GM19468 (cell line): ENCODE measurements around the gene DNAJC9.

Source experiments
- ATAC-seq: cut with Tn5 transposase; IDR thresholded peaks from one replicate; pipeline ENCODE4 v1.9.1; 2021; ENCODE audit warnings: mild to moderate bottlenecking, moderate library complexity, moderate number of reproducible peaks; ENCODE audit not compliant: unreplicated experiment; ENCODE audit errors: extremely low read depth

The DNAJC9 gene

DNA sequence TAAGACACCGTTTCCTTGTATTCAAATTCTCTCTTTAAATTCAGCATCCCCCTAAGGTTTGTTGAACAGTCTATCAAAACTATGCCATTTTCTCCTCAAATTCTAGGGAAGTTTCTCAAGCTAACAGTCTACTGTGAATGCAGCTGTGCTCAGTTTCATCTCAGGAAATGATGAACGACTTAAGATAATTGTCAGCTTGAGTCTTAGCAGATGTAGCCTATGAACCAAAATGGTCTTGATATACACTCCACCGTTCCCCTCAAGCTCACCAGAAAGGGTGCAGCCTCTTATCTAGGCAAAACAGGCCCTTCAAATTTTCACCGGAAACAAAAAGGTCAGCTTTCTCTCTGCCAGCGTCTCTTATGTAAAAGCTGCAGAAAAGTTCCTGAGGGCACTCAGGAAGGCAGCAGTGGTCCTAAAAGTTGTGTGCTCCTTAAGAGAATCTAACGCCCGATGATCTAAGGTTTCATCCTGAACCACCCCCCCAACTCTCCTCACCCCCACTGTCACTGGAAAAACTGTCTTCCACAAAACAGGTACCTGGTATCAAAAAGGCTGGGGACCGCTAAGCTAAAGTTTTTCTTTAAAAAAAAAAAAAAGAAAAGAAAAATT is 2.1 kb downstream of the DNAJC9 start:
- no peak for ATAC-seq

GRCh38 chr10:73239908-73240307 is 7.1 kb downstream of the DNAJC9 start:
- no peak for ATAC-seq

GRCh38 chr10:73238990-73239566 is 8.0 kb downstream of the DNAJC9 start:
- ATAC-seq, result no peak

DNA sequence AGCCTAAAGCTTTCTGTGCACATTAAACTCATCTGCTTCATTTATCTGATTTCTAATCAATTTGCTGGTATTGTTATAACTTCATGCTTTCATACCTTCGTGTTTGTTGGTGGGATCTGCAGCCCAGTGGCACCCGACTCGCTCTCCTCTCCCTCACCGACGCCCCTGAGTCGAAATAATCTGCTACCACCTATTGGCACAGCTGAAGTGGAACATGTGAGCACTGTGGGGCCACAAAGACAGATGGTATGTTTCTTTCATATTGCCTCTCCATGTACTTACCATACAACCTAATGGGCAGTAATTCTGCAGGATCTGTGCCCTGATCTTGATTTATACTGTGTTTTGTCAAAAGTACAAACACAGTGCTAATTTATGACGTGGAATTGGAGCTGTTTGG is 12.4 kb downstream of the DNAJC9 start:
- ATAC-seq, result no peak

DNA sequence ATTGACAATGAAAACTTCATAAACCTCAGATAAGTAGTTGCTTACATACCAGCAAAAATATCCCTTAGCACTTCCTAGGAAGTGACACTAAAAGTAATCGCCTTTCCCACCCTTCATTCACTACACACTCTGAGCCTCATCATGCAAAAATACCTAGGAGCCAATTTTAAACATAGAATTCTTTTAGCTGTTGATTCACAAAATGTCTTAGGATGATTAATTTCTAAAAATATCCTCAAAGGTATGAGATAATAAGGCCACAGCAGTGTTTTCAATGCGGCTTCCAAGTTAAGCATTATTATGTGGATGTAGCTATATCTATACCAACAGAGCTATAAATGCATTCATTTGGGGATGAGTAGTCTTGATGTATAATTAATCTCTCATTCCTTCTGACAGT is 13.2 kb downstream of the DNAJC9 start:
- ATAC-seq, result no peak

DNA sequence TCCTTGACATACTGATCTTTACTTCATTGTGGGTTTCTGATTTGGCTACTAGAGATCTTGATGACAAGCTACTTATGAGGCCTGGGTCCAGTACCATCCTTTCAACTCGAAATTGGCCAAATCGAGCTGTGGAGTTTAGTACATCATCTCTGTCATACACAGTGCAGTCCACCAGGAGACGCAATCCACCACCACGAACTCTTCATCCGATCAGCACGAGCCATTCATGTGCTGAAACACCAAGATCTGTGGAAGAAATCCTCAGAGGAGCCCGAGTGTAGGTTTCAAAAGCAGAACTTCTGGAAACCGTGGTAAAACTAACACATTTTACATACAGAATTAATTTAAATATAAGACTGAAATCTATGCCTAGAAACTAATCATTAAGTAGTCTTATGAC is 14.2 kb downstream of the DNAJC9 start:
- no peak for ATAC-seq

DNA sequence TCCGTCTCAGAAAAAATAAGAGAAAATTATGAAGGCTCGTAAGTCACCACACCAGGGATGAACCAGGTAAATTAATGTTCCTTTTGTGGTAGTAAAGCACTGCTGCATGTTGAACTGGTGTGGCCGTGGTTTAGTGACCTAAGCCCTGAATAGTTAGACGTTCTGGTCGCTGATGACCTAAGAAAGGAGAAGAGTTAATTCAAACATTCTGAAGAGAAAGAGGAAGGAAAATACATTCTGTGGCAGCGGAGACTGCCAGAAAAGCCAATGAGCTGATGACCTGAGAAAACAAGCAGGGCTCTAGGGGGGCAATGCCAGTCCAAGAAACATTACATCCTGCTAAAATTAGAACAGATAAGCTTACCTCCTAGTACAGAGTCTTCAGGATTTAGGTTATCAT is 17.5 kb downstream of the DNAJC9 start:
- ATAC-seq, result no peak

- no peak for ATAC-seq
These were observed 18.8 kb downstream of the DNAJC9 start for GRCh38 chr10:73228247-73228646.

DNA sequence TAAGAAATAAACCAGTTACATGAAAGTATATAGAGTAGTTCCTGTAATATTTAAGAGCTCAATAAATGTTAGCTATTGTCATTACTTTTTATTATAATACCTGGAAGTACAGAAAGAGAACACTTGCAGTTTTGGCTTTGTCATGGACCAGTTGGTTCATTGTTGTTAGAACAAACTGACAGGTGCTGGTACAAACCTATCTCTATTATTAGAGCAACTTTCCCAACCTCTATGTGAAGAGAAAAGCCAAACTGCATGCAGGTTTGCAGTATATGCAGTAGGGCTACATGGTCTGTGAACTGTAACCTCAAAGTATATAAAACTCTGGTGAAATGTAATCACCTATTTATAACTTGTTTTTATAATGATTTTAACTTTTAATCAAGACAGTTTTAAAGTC is 20.4 kb downstream of the DNAJC9 start:
- no peak for ATAC-seq

DNA sequence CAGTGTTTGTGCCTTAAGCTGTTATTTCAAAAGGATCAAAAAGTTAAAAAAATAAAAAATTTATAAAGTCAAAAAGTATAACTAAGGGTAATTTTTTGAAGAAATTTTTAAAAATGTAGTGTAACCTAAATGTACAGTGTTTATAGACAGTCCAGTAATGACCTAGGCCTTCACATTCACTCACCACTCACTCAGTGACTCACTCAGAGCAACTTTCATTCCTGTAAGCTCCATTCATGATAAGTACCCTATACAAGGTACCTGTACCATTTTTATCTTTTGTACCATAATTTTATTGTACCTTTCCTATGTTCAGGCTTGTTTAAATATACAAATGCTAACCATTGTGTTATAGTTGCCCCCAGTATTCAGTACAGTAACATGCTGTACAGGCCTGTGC is 21.5 kb downstream of the DNAJC9 start:
- ATAC-seq, result no peak

DNA sequence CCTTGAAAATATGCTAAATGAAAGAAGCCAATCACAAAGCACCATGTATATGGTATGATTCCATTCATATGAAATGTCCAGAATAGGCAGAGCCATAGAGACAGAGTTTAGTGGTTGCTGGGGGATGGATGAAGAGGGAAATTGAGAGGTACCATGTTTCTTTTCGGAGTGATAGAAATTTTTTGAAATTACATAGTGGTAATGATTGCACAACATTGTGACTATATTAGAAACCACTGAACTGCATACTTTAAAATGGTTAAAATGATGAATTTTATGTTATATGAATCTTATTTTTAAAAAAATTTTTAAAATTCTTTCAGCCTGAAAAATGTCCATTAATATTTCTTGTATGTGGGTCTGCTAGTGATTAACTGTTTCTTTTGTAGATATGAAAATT is 26.1 kb downstream of the DNAJC9 start:
- no peak for ATAC-seq

GRCh38 chr10:73219384-73219783 is 27.7 kb downstream of the DNAJC9 start:
- no peak for ATAC-seq

- ATAC-seq, result no peak
These were observed 28.4 kb downstream of the DNAJC9 start for GRCh38 chr10:73218431-73219191.

- no peak for ATAC-seq
These were observed 29.4 kb downstream of the DNAJC9 start for GRCh38 chr10:73217628-73218027.

DNA sequence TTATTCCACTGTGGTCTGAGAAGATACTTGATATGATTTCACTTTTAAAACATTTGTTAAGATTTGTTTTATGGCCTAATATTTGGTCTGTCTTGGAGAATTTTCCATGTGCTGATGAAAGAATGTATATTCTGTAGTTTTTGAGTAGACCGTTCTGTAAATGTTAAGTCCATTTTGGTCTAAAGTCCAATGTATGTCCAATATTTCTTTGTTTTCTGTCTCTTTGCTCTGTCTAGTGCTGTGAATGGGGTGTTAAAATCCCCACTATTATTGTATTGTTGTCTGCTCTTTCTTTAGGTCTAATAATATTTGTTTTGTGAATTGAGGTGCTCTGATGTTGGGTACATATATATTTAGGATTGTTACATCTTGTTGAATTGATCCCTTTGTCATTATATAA is 31.3 kb downstream of the DNAJC9 start:
- no peak for ATAC-seq

GRCh38 chr10:73211106-73211811 is 35.8 kb downstream of the DNAJC9 start:
- no peak for ATAC-seq

GRCh38 chr10:73210395-73211105 is 36.5 kb downstream of the DNAJC9 start:
- no peak for ATAC-seq

DNA sequence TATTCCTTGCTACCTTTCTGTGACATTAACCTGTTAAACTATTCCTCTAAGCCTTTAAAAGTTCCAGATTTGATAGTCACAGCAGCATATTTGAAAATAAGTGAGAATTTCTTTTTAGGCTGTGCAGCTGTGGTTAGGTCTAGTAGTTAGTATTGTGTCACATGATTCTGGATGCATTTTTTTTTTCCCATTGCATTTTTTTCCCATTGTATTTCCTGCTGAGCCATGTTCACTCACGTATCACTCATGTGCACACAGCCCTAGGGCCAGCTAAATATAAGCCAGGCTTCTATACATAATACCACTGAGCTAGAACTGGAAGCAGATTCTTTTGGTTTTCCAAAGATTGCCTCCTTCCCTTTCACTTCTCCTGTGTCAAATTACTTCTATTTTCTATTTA is 37.4 kb downstream of the DNAJC9 start:
- no peak for ATAC-seq

DNA sequence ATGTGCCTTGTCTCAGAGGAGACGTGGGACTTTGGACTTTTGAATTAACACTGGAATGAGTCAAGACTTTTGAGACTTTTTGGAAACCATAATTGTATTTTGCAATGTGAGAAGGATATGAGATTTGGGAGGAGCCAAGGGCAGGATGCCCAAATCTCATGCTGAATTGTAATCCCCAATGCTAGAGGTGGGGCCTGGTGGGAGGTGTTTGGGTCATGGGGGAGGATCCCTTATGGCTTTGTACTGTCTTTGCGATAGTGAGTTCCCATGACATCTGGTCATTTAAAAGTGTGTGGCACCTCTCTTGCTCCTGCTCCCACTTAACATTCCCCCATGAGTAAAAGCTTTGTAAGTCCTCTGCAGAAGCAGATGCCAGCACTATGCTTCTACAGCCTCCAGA is 39.2 kb downstream of the DNAJC9 start:
- no peak for ATAC-seq

DNA sequence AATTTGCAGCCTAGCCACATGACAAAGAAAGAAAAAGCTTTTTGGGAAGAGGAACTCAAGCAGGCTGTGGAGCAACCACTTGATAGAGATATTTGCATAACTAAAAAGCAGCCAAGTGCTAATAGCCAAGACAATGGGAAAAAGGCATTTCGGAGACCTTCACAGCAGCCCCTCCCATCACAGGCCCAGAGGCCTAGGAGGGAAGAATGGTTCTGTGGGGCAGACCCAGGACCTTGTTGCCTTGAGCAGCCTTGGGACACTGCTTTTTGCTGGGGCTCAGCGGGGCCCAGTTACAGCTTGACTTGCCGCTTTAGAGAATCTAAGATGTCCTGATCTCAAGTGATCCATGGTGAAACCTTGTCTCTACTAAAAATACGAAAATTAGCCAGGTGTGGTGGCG is 40.7 kb downstream of the DNAJC9 start:
- no peak for ATAC-seq

DNA sequence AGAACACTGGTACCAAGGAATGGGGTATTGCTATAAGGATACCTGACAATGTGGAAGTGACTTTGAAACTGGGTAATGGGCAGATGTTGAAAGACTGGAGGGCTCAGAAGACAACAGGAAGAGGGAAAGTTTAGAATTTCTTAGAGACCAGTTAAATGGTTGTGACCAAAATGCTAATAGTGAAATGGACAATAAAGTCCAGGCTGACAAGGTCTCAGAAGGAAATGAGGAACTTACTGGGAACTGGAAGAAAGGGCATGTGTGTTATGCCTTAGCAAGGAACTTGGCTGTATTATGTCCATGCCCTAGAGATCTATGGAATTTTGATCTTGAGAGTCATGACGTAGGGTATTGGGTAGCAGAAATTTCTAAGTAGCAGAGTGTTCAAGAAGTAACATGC is 41.2 kb downstream of the DNAJC9 start:
- ATAC-seq, result no peak
